Measurements from ENCODE around the gene PYDC1. TPM values are rescaled to one million over a fixed set of nuclear protein-coding genes. Genes with fewer than 3 reads are reported as not detected.

The PYDC1 gene
- total and polyA plus RNA-seq, 2 donors: 1.3 to 10.1 TPM

- Histone ChIP-seq H3K4me3 (ENCODE audit: low read length in 2 of 2) (no peak within 1 kb of the TSS), H3K27ac (ENCODE audit: low read depth in 1 of 2, low read length in 1 of 2) (peak within 1 kb of the TSS in 1 of 2 donors; percentile 8), H3K36me3 (ENCODE audit: control insufficient read depth in 2 of 2, insufficient read depth in 2 of 2, low read length in 1 of 2) (no peaks in the 10 kb centered on the region), H3K9me3 (ENCODE audit: control insufficient read depth in 2 of 2, insufficient read depth in 1 of 2, low read length in 1 of 2) (no peaks in the 10 kb centered on the region), H3K27me3 (ENCODE audit: control insufficient read depth in 2 of 2, insufficient read depth in 1 of 2, low read length in 1 of 2) (peaks cover 45 to 68% of the 10 kb centered on the region in 2 donors), H3K4me1 (ENCODE audit: control insufficient read depth in 2 of 2, insufficient read depth in 2 of 2, low read length in 2 of 2) (peaks cover 0 to 14% of the 10 kb centered on the region in 2 donors)
- DNase-seq (ENCODE audit: low read depth in 6 of 9, low spot score in 9 of 9): no peak
- WGBS: 86% methylated on average over 25 of the region's 25 CpGs
These were observed 2.8 kb downstream of the PYDC1 start, which contains the start of gene TRIM72 for GRCh38 chr16:31213877-31214707. Gene TRIM72 (plus strand): TSS chr16:31214119. CDS start chr16:31214739, 620 bp downstream.

- H3K36me3 ChIP-seq (ENCODE audit: control insufficient read depth in 2 of 2, insufficient read depth in 2 of 2, low read length in 1 of 2): no peaks in the 10 kb centered on the region
- H3K4me3 ChIP-seq (ENCODE audit: low read length in 2 of 2): no peak overlapping the region
- no peak for DNase-seq (ENCODE audit: low read depth in 6 of 9, low spot score in 9 of 9)
- no peak overlapping the region for H3K27ac ChIP-seq (ENCODE audit: low read depth in 1 of 2, low read length in 1 of 2)
- H3K4me1 ChIP-seq (ENCODE audit: control insufficient read depth in 2 of 2, insufficient read depth in 2 of 2, low read length in 2 of 2): peaks cover 0 to 14% of the 10 kb centered on the region in 2 donors
- WGBS: 98% methylated on average over 1 of the region's 1 CpG
- H3K9me3 ChIP-seq (ENCODE audit: control insufficient read depth in 2 of 2, insufficient read depth in 1 of 2, low read length in 1 of 2): no peaks in the 10 kb centered on the region
- H3K27me3 ChIP-seq (ENCODE audit: control insufficient read depth in 2 of 2, insufficient read depth in 1 of 2, low read length in 1 of 2): peaks cover 45 to 63% of the 10 kb centered on the region in 2 donors
These were observed 3.6 kb downstream of the PYDC1 start for GRCh38 chr16:31213342-31213741.

GRCh38 chr16:31206776-31207175 lies 10.2 kb downstream of the PYDC1 start:
- no peak for DNase-seq (ENCODE audit: low read depth in 6 of 9, low spot score in 9 of 9)
- WGBS: 82% methylated on average over 6 of the region's 6 CpGs
- Histone ChIP-seq H3K4me3 (ENCODE audit: low read length in 2 of 2) (no peak overlapping the region), H3K4me1 (ENCODE audit: control insufficient read depth in 2 of 2, insufficient read depth in 2 of 2, low read length in 2 of 2) (peaks cover 2 to 8% of the 10 kb centered on the region in 2 donors), H3K27ac (ENCODE audit: low read depth in 1 of 2, low read length in 1 of 2) (no peak overlapping the region), H3K9me3 (ENCODE audit: control insufficient read depth in 2 of 2, insufficient read depth in 1 of 2, low read length in 1 of 2) (no peaks in the 10 kb centered on the region), H3K27me3 (ENCODE audit: control insufficient read depth in 2 of 2, insufficient read depth in 1 of 2, low read length in 1 of 2) (peaks cover 0 to 10% of the 10 kb centered on the region in 2 donors), H3K36me3 (ENCODE audit: control insufficient read depth in 2 of 2, insufficient read depth in 2 of 2, low read length in 1 of 2) (no peaks in the 10 kb centered on the region)

DNA sequence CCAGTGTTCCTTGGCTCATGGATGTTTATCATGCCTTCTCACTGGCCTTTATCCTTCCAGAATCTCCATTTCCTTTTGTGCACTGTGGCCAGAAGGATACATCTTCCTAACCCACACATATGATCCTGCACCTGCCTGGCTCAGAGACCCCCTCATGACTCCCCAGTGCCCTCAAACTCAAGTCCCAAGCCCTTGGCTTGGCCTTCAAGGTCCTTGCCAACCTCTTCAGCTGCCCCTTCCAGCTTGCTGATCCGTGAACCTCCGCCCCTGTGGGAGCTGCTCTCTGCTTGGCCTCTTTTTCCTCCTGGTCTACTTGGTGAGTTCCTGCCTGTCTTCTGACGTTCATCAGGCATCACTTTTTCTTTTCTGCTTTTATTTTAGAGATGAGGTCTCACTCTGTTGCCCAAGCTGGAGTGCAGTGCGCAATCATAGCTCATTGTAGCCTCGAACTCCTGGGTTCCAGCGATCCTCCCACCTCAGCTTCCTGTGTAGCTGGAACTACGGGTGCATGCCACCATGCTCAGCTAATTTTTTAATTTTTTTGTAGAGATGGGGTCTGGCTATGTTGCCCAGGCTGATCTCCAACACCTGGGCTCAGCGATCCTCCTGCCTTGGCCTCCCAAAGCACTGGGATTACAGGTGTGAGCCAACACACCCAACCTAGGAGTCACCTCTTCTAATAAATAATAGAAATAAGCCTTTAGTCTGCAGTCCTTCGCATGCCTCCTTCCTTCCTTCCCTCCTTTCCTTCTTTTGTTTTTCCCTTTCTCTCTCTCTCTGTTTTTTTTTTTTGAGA lies 11.9 kb downstream of the PYDC1 start:
- WGBS: 96% methylated on average over 9 of the region's 9 CpGs

GRCh38 chr16:31202414-31203375 lies 14.2 kb downstream of the PYDC1 start, which contains the start of gene PYCARD:
Gene PYCARD (minus strand): TSS chr16:31202760. CDS start chr16:31202690, 70 bp downstream.
- Histone ChIP-seq H3K4me1 (ENCODE audit: control insufficient read depth in 2 of 2, insufficient read depth in 2 of 2, low read length in 2 of 2) (peaks cover 10 to 22% of the 10 kb centered on the region in 2 donors), H3K4me3 (ENCODE audit: low read length in 2 of 2) (peak within 1 kb of the TSS; percentile 68 to 88), H3K27me3 (ENCODE audit: control insufficient read depth in 2 of 2, insufficient read depth in 1 of 2, low read length in 1 of 2) (peaks cover 0 to 9% of the 10 kb centered on the region in 2 donors), H3K36me3 (ENCODE audit: control insufficient read depth in 2 of 2, insufficient read depth in 2 of 2, low read length in 1 of 2) (peaks cover 10 to 19% of the 10 kb centered on the region in 2 donors), H3K27ac (ENCODE audit: low read depth in 1 of 2, low read length in 1 of 2) (peak within 1 kb of the TSS; percentile 64 to 72), H3K9me3 (ENCODE audit: control insufficient read depth in 2 of 2, insufficient read depth in 1 of 2, low read length in 1 of 2) (no peaks in the 10 kb centered on the region)
- 4% methylated on average over 69 of the region's 69 CpGs for WGBS
- peak in 2 of 9 donors; percentile 24 to 53 for DNase-seq (ENCODE audit: low read depth in 6 of 9, low spot score in 9 of 9)

More for the DNA sequence above, 11.9 kb downstream of the PYDC1 start:
- Histone ChIP-seq H3K4me1 (ENCODE audit: control insufficient read depth in 2 of 2, insufficient read depth in 2 of 2, low read length in 2 of 2) (peaks cover 10 to 17% of the 10 kb centered on the region in 2 donors), H3K4me3 (ENCODE audit: low read length in 2 of 2) (no peak overlapping the region), H3K9me3 (ENCODE audit: control insufficient read depth in 2 of 2, insufficient read depth in 1 of 2, low read length in 1 of 2) (no peaks in the 10 kb centered on the region), H3K27me3 (ENCODE audit: control insufficient read depth in 2 of 2, insufficient read depth in 1 of 2, low read length in 1 of 2) (peaks cover 0 to 9% of the 10 kb centered on the region in 2 donors), H3K27ac (ENCODE audit: low read depth in 1 of 2, low read length in 1 of 2) (no peak overlapping the region), H3K36me3 (ENCODE audit: control insufficient read depth in 2 of 2, insufficient read depth in 2 of 2, low read length in 1 of 2) (peaks cover 0 to under 1% of the 10 kb centered on the region in 2 donors)
- no peak for DNase-seq (ENCODE audit: low read depth in 6 of 9, low spot score in 9 of 9)

DNA sequence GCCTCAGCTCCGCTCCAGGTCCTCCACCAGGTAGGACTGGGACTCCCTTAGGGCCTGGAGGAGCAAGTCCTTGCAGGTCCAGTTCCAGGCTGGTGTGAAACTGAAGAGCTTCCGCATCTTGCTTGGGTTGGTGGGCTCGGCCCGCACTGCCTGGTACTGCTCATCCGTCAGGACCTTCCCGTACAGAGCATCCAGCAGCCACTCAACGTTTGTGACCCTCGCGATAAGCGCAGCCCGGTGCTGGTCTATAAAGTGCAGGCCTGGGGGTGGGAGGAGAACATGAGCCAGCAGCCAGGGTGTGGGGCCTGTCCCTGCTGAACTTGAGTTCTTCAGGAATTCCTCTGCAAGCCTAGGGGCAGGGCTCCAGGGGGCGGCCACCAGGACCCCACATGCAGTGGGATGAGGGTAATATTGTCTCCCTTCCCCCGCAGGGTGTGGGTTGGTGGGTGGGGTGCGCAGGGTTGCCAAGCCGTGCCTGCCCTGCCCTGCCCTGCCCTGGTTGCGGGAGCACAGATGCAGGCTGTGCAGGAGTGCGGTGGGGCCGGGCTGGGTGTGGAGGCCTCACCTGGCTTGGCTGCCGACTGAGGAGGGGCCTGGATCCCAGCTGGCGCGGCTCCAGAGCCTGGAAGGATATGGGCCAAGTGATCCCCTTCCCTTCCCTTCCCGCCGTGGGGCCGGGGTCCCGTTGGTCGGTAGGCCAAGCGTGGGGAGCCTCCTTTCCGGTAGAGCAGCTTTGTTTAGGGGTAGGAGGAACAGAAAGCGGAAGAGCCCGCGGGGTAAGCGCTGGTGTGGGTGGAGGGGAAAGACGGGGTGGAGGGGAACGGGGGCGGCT lies 15.1 kb downstream of the PYDC1 start:
- Histone ChIP-seq H3K9me3 (ENCODE audit: control insufficient read depth in 2 of 2, insufficient read depth in 1 of 2, low read length in 1 of 2) (no peaks in the 10 kb centered on the region), H3K27me3 (ENCODE audit: control insufficient read depth in 2 of 2, insufficient read depth in 1 of 2, low read length in 1 of 2) (peaks cover 0 to 6% of the 10 kb centered on the region in 2 donors), H3K36me3 (ENCODE audit: control insufficient read depth in 2 of 2, insufficient read depth in 2 of 2, low read length in 1 of 2) (peaks cover 12 to 21% of the 10 kb centered on the region in 2 donors), H3K27ac (ENCODE audit: low read depth in 1 of 2, low read length in 1 of 2) (peak overlapping the region; percentile 64 to 72), H3K4me1 (ENCODE audit: control insufficient read depth in 2 of 2, insufficient read depth in 2 of 2, low read length in 2 of 2) (peaks cover 10 to 22% of the 10 kb centered on the region in 2 donors), H3K4me3 (ENCODE audit: low read length in 2 of 2) (peak overlapping the region; percentile 68 to 88)
- DNase-seq (ENCODE audit: low read depth in 6 of 9, low spot score in 9 of 9): peak in 3 of 9 donors; percentile 48 to 74 (median 56)
- WGBS: 17% methylated on average over 35 of the region's 35 CpGs

DNA sequence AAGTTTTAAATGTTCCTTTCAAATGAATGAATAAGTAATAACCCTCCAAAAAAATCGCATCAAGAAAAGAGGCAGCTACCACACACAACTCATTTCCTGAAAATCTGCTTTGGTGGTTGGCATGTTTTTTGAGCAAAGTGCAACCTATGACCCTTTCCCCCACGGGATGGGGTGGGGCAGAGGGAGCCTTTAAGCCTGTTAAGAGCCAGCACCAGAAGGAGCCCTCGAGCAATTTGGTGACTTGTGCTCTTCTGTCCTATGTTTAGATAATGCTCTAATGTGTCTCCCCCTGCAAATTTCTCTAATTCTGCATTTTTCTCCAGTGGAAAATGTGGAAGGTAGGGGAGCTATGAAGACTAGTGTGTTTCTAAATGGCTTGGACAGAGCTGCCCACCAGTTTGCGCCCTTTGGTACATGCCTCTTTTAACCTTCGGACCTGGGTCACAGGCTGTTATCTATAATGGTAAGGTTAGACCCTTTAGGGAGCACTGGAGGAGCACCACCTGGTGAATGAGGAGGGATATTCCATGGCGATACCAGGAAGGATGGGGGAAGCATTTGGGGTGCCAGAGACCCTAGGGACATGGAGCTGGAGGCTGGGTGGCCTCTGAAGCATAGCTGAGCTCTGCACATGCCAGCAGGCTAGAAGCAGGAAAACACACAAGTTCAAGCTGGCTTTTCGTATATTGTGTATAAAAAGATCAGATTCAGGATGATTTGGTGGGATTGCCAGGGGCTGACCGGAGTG lies 15.9 kb downstream of the PYDC1 start:
- peak in 1 of 9 donors; percentile 49 for DNase-seq (ENCODE audit: low read depth in 6 of 9, low spot score in 9 of 9)
- peaks cover 10 to 22% of the 10 kb centered on the region in 2 donors for H3K4me1 ChIP-seq (ENCODE audit: control insufficient read depth in 2 of 2, insufficient read depth in 2 of 2, low read length in 2 of 2)
- H3K4me3 ChIP-seq (ENCODE audit: low read length in 2 of 2): peak overlapping the region in 1 of 2 donors; percentile 68
- peak overlapping the region; percentile 11 to 26 for H3K27ac ChIP-seq (ENCODE audit: low read depth in 1 of 2, low read length in 1 of 2)
- no peaks in the 10 kb centered on the region for H3K9me3 ChIP-seq (ENCODE audit: control insufficient read depth in 2 of 2, insufficient read depth in 1 of 2, low read length in 1 of 2)
- H3K27me3 ChIP-seq (ENCODE audit: control insufficient read depth in 2 of 2, insufficient read depth in 1 of 2, low read length in 1 of 2): peaks cover 0 to 6% of the 10 kb centered on the region in 2 donors
- WGBS: 58% methylated on average over 8 of the region's 8 CpGs
- H3K36me3 ChIP-seq (ENCODE audit: control insufficient read depth in 2 of 2, insufficient read depth in 2 of 2, low read length in 1 of 2): peaks cover 17 to 30% of the 10 kb centered on the region in 2 donors
